Liver (tissue), 9 donors: ENCODE results near the gene RELN. TPM values are rescaled to one million over a fixed set of nuclear protein-coding genes. Genes with fewer than 3 reads are reported as not detected.

Source experiments
- DNase-seq: peaks from one replicate; pipeline ENCODE4 v3.0.0-alpha.2; 2017; ENCODE audit warnings: low spot score
- H3K27ac ChIP-seq, 2 donors: one replicate each; pipeline ENCODE4 v1.7.0; 2013; ENCODE audit warnings: inconsistent platforms in 2 of 2, low read length in 2 of 2, control low read depth in 1 of 2, low read depth in 1 of 2, mild to moderate bottlenecking in 1 of 2
- H3K27me3 ChIP-seq, 4 donors: one replicate each; pipeline versions ENCODE4 v1.6.1 to v1.7.0; 2013; ENCODE audit warnings: low read length in 3 of 4, inconsistent platforms in 1 of 4, mild to moderate bottlenecking in 1 of 4, moderate library complexity in 1 of 4; ENCODE audit not compliant: control insufficient read depth in 4 of 4, insufficient read depth in 4 of 4
- H3K36me3 ChIP-seq, 4 donors: one replicate each; pipeline versions ENCODE4 v1.6.1 to v1.7.0; 2013; ENCODE audit warnings: low read length in 3 of 4, mild to moderate bottlenecking in 3 of 4, low read depth in 1 of 4, moderate library complexity in 1 of 4; ENCODE audit not compliant: control insufficient read depth in 4 of 4, insufficient read depth in 3 of 4
- H3K4me1 ChIP-seq, 4 donors: one replicate each; pipeline versions ENCODE4 v1.6.1 to v1.7.0; 2013; ENCODE audit warnings: low read length in 3 of 4, mild to moderate bottlenecking in 3 of 4, moderate library complexity in 1 of 4; ENCODE audit not compliant: control insufficient read depth in 4 of 4, insufficient read depth in 4 of 4
- H3K4me3 ChIP-seq, 3 donors: one replicate each; pipeline versions ENCODE4 v1.6.1 to v1.7.0; 2013; ENCODE audit warnings: low read length in 3 of 3, control low read depth in 1 of 3, low read depth in 1 of 3, mild to moderate bottlenecking in 1 of 3
- H3K9ac ChIP-seq, 2 donors: one replicate each; pipeline ENCODE4 v1.7.0; 2013; ENCODE audit warnings: low read length in 2 of 2, mild to moderate bottlenecking in 2 of 2, moderate library complexity in 2 of 2, control low read depth in 1 of 2, low read depth in 1 of 2
- H3K9me3 ChIP-seq, 4 donors: one replicate each; pipeline versions ENCODE4 v1.6.1 to v1.7.0; 2013; ENCODE audit warnings: low read length in 3 of 4; ENCODE audit not compliant: control insufficient read depth in 4 of 4
- EGR1 ChIP-seq, 2 donors: IDR thresholded peaks; 2 replicates each; pipeline ENCODE4 v1.6.1; 2016 to 2018; ENCODE audit warnings: antibody characterized with exemption in 2 of 2, low read depth in 2 of 2
- FOXA1 ChIP-seq: IDR thresholded peaks from 2 replicates; pipeline ENCODE4 v1.6.1; 2016; ENCODE audit warnings: antibody characterized with exemption
- HNF4A ChIP-seq, 2 donors: conservative IDR thresholded peaks; 2 replicates each; pipeline ENCODE4 v1.6.1; 2016; ENCODE audit warnings: antibody characterized with exemption in 2 of 2, mild to moderate bottlenecking in 2 of 2
- HNF4G ChIP-seq: IDR thresholded peaks from 2 replicates; pipeline ENCODE4 v1.6.1; 2016; ENCODE audit warnings: antibody characterized with exemption
- JUND ChIP-seq, 2 donors: IDR thresholded peaks; 2 replicates each; pipeline ENCODE4 v1.6.1; 2016; ENCODE audit warnings: antibody characterized with exemption in 2 of 2
- NR2F2 ChIP-seq: IDR thresholded peaks from 2 replicates; pipeline ENCODE4 v1.6.1; 2016; ENCODE audit warnings: antibody characterized with exemption
- RAD21 ChIP-seq, 2 donors: IDR thresholded peaks; 2 replicates each; pipeline ENCODE4 v1.6.1; 2016; ENCODE audit warnings: antibody characterized with exemption in 2 of 2, mild to moderate bottlenecking in 2 of 2
- RXRA ChIP-seq, 2 donors: IDR thresholded peaks; 2 replicates each; pipeline ENCODE4 v1.6.1; 2017 to 2018; ENCODE audit warnings: antibody characterized with exemption in 2 of 2, mild to moderate bottlenecking in 1 of 2
- SP1 ChIP-seq: IDR thresholded peaks from 2 replicates; pipeline ENCODE4 v1.6.1; 2018; ENCODE audit warnings: antibody characterized with exemption, mild to moderate bottlenecking
- TAF1 ChIP-seq: conservative IDR thresholded peaks from 2 replicates; pipeline ENCODE4 v1.6.1; 2016; ENCODE audit warnings: antibody characterized with exemption, mild to moderate bottlenecking
- WGBS: extraction: QIAGEN DNeasy Blood & Tissue Kit; methylation state at CpG from one replicate; pipeline ENCODE4 v1.1.7; 2013; 5-methylcytosine and 5-hydroxymethylcytosine counted together
- polyA plus RNA-seq, 2 donors: library from polyadenylated mRNA; stranded (reverse) in 1 of 2; unstranded in 1 of 2; fragments of 200-250 nt in 1 of 2; fragments of >200 nt in 1 of 2; fragmentation: Nextera tagmentation in 1 of 2; extraction: Ambion mirVana in 1 of 2; gene quantifications; one replicate each; pipeline versions ENCODE4 v1.2.1 to v1.2.3, GENCODE V29; 2013 to 2015
- total RNA-seq, 2 donors: library from RNA; depleted of rRNA; stranded (reverse); fragments of >200 nt; gene quantifications; one replicate each; pipeline ENCODE4 v1.2.3, GENCODE V29; 2014
- TF ChIP-seq, protein P1 (sequence below): IDR thresholded peaks from 2 replicates; pipeline ENCODE4 v1.6.1; 2016; ENCODE audit warnings: antibody characterized with exemption
- TF ChIP-seq, protein P2 (sequence below): IDR thresholded peaks from 2 replicates; pipeline ENCODE4 v1.6.1; 2016; ENCODE audit warnings: antibody characterized with exemption, mild to moderate bottlenecking
- TF ChIP-seq, protein P3 (sequence below): IDR thresholded peaks from 2 replicates; pipeline ENCODE4 v1.6.1; 2016; ENCODE audit warnings: antibody characterized with exemption
- TF ChIP-seq, protein P4 (sequence below): IDR thresholded peaks from 2 replicates; pipeline ENCODE4 v1.6.1; 2016; ENCODE audit warnings: antibody characterized with exemption
- donor health status: healthy.
- donor health status: healthy.
- donor health status: healthy.
- donor health status: healthy.
- donor health status: healthy.

The RELN gene
- total and polyA plus RNA-seq, 4 donors, result 10.0 to 69.8 (median 28.4) TPM

DNA sequence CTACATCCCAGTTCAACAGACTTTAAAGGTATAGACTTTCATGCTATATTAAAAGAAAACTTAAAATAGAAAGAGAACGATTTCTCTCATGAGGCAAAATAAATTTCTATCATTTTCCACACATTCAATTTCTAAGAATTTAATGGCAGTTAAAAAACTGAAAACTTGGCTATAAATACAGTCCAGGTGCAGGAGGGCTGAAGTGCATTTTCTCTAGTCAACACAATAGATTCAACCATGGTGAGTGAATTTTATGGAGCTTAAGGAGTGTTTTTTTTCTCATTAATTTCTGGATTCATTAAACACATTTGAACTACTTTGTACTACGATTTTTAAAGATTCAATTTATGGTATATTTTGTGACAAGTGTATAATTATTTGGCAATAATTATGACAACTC lies 302.7 kb downstream of the RELN start:
- H3K27ac ChIP-seq, result no peak overlapping the region
- WGBS, result 71% methylated on average over 2 of the region's 2 CpGs
- no peaks in the 10 kb centered on the region for H3K36me3 ChIP-seq
- H3K4me1 ChIP-seq, result no peaks in the 10 kb centered on the region
- no peak for DNase-seq
- H3K4me3 ChIP-seq, result no peak overlapping the region
- H3K9ac ChIP-seq, result no peak overlapping the region
- TF ChIP-seq, protein P1, sequence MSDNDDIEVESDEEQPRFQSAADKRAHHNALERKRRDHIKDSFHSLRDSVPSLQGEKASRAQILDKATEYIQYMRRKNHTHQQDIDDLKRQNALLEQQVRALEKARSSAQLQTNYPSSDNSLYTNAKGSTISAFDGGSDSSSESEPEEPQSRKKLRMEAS, result no peak
- no peaks in the 10 kb centered on the region for H3K9me3 ChIP-seq
- H3K27me3 ChIP-seq, result no peaks in the 10 kb centered on the region

DNA sequence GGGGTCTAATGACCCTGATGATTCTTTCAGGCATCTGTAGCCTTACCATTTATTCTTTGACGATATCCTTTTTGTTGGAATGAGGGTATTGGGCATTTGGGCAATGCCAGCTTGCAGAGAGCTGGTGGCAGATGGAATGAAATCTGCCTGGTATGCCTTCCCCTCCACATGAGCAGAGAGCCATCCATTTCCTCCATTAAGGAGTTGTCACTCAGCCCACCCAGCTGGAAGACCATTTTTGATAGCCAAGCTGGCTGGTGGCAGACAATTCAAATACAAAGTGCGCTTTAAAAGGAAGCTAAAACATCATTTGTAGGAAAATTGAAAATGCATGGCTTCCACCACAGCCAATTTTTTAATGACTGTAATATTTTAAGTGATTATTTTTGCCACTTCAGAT lies 303.4 kb downstream of the RELN start:
- TF ChIP-seq HNF4G (no peak), HNF4A (conservative IDR thresholded peaks at IDR 0.05) (no peak), RXRA (IDR thresholded peaks at IDR 0.05) (no peak), SP1 (no peak), JUND (IDR thresholded peaks at IDR 0.05) (no peak), EGR1 (IDR thresholded peaks at IDR 0.05; ENCODE audit: low read depth in 2 of 2) (no peak), TAF1 (no peak)
- TF ChIP-seq, protein P2, sequence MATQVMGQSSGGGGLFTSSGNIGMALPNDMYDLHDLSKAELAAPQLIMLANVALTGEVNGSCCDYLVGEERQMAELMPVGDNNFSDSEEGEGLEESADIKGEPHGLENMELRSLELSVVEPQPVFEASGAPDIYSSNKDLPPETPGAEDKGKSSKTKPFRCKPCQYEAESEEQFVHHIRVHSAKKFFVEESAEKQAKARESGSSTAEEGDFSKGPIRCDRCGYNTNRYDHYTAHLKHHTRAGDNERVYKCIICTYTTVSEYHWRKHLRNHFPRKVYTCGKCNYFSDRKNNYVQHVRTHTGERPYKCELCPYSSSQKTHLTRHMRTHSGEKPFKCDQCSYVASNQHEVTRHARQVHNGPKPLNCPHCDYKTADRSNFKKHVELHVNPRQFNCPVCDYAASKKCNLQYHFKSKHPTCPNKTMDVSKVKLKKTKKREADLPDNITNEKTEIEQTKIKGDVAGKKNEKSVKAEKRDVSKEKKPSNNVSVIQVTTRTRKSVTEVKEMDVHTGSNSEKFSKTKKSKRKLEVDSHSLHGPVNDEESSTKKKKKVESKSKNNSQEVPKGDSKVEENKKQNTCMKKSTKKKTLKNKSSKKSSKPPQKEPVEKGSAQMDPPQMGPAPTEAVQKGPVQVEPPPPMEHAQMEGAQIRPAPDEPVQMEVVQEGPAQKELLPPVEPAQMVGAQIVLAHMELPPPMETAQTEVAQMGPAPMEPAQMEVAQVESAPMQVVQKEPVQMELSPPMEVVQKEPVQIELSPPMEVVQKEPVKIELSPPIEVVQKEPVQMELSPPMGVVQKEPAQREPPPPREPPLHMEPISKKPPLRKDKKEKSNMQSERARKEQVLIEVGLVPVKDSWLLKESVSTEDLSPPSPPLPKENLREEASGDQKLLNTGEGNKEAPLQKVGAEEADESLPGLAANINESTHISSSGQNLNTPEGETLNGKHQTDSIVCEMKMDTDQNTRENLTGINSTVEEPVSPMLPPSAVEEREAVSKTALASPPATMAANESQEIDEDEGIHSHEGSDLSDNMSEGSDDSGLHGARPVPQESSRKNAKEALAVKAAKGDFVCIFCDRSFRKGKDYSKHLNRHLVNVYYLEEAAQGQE, result no peak
- TF ChIP-seq, protein P3, sequence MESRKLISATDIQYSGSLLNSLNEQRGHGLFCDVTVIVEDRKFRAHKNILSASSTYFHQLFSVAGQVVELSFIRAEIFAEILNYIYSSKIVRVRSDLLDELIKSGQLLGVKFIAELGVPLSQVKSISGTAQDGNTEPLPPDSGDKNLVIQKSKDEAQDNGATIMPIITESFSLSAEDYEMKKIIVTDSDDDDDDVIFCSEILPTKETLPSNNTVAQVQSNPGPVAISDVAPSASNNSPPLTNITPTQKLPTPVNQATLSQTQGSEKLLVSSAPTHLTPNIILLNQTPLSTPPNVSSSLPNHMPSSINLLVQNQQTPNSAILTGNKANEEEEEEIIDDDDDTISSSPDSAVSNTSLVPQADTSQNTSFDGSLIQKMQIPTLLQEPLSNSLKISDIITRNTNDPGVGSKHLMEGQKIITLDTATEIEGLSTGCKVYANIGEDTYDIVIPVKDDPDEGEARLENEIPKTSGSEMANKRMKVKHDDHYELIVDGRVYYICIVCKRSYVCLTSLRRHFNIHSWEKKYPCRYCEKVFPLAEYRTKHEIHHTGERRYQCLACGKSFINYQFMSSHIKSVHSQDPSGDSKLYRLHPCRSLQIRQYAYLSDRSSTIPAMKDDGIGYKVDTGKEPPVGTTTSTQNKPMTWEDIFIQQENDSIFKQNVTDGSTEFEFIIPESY, result no peak
- TF ChIP-seq, protein P1, result no peak
- Histone ChIP-seq H3K4me3 (no peak overlapping the region), H3K4me1 (no peaks in the 10 kb centered on the region), H3K9me3 (no peaks in the 10 kb centered on the region), H3K27ac (no peak overlapping the region), H3K9ac (no peak overlapping the region), H3K27me3 (no peaks in the 10 kb centered on the region), H3K36me3 (no peaks in the 10 kb centered on the region)
- DNase-seq, result no peak
- WGBS, result 89% methylated on average over 2 of the region's 2 CpGs

DNA sequence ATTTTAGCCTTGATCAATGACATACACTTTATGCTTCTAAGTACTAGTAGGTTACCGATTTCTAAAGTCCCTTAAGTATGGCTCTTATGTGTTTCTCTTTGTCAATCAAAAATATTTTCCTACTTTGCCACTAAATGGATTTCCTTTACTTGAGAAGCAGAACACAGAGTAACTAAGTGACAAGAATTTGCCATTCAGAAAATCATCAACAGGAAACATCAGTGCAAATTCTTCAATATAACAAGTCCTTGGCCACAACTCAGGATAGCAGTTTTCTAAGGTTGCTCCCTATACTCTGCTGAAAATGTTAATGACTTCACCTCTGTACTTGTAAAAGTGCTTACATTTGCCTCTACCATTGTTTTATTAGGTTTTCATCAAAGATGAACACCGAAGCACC lies 303.8 kb downstream of the RELN start:
- no peak overlapping the region for H3K9ac ChIP-seq
- no peaks in the 10 kb centered on the region for H3K27me3 ChIP-seq
- no peak overlapping the region for H3K27ac ChIP-seq
- no peak for DNase-seq
- H3K9me3 ChIP-seq, result no peaks in the 10 kb centered on the region
- no peak overlapping the region for H3K4me3 ChIP-seq
- no peak for TF ChIP-seq RXRA (IDR thresholded peaks at IDR 0.05)
- no peak for TF ChIP-seq NR2F2
- TF ChIP-seq, protein P4, sequence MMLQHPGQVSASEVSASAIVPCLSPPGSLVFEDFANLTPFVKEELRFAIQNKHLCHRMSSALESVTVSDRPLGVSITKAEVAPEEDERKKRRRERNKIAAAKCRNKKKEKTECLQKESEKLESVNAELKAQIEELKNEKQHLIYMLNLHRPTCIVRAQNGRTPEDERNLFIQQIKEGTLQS, result no peak
- TF ChIP-seq SP1, result no peak
- TF ChIP-seq, protein P1, result no peak
- TF ChIP-seq, protein P2, result no peak
- no peak for TF ChIP-seq RAD21 (IDR thresholded peaks at IDR 0.05)
- TF ChIP-seq FOXA1, result no peak
- TF ChIP-seq, protein P3, result no peak
- TF ChIP-seq TAF1, result no peak
- H3K36me3 ChIP-seq, result no peaks in the 10 kb centered on the region
- 87% methylated on average over 2 of the region's 2 CpGs for WGBS
- H3K4me1 ChIP-seq, result no peaks in the 10 kb centered on the region
